GM10248 (cell line): Measurements from ENCODE around the gene RPA1.

Experiments used
- CTCF ChIA-PET: fragments of 300-600 bp; sonication (Branson Sonifier 250); formaldehyde crosslinking; extraction: SDS; loops from one replicate; lab custom pipeline; 2021; ENCODE audit warnings: antibody characterized with exemption; lab: Yijun Ruan, JAX
- POLR2A ChIA-PET: fragments of 350-650 bp; sonication (Branson Sonifier 250); formaldehyde crosslinking; extraction: SDS; loops from one replicate; lab custom pipeline; 2020; ENCODE audit warnings: antibody characterized with exemption; lab: Yijun Ruan, JAX
- DNase-seq: peaks from one replicate; pipeline ENCODE4 v3.0.0; 2012; ENCODE audit errors: extremely low spot score
- TF ChIP-seq, protein P1 (sequence below): IDR thresholded peaks from 2 replicates; pipeline ENCODE4 v1.5.1; 2012; ENCODE audit warnings: mild to moderate bottlenecking, low read depth; ENCODE audit errors: extremely low read depth, missing control alignments, control extremely low read depth

RPA1 gene

DNA sequence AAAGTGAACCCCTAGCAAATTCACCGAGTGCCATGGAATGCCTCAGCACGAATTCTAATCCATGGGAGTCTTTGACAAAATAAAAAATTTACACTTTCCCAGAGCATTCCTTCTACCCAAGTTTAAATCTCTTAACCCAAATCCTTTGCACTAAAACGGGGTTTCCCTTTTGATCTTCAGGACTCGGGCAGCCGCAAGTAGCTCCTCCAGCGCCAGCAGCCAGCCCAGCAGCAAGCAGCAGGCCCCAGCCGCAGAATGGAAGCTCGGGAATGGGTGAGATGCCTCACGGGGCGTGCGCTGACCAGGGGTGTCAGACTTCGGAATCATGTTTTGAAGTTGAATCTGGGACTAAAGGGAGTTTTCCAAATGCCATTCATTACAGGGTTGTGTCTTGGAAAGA, 42.4 kb downstream of the RPA1 start:
- ChIA-PET POLR2A (no interaction called here), CTCF (interaction anchor here (1.7 kb wide), 1 partner anchor 10 kb away, joined by 3 read pairs; no protein-coding TSS in a partner anchor)
- TF ChIP-seq, protein P1, sequence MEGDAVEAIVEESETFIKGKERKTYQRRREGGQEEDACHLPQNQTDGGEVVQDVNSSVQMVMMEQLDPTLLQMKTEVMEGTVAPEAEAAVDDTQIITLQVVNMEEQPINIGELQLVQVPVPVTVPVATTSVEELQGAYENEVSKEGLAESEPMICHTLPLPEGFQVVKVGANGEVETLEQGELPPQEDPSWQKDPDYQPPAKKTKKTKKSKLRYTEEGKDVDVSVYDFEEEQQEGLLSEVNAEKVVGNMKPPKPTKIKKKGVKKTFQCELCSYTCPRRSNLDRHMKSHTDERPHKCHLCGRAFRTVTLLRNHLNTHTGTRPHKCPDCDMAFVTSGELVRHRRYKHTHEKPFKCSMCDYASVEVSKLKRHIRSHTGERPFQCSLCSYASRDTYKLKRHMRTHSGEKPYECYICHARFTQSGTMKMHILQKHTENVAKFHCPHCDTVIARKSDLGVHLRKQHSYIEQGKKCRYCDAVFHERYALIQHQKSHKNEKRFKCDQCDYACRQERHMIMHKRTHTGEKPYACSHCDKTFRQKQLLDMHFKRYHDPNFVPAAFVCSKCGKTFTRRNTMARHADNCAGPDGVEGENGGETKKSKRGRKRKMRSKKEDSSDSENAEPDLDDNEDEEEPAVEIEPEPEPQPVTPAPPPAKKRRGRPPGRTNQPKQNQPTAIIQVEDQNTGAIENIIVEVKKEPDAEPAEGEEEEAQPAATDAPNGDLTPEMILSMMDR, result no peak
- DNase-seq, result no peak

DNA sequence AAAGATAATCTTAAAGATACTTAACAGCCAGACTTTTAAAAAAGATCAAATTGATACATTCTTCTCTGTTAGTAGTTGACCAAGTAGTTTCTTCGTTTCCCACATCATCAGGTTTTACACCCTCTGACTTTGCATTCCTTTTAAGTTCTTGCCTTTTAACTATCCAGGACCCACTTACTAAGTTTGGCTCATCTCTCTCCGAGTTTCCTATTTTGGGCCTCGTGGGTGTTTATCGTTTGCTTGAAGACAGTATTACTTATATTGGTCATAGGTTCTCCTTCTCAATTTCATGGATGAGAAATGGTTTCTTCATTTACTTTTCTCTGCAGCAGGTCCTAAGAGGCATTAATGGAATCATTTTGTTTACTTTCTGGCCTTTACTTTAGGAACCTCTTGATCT, 43.2 kb downstream of the RPA1 start:
- ChIA-PET POLR2A (no interaction called here), CTCF (no interaction called here)
- peak; percentile 50 for DNase-seq
- TF ChIP-seq, protein P1, result no peak

DNA sequence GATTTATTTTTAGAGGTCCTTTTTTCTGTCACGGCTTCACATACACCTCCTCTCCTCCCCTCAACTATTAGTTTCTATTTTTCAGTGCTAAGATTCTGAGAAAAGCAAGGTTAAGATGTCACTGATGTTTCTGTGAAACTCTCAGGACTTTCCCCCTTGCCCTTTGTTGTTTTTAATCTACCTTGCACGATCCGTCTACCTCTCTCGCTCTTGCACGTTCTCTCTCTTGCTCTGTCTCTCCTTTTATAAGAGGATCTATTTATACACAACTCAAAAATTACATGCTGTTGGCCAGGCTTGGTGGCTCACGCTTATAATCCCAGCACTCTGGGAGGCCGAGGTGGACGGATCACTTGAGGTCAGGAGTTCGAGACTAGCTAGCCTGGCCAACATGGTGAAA, 43.6 kb downstream of the RPA1 start:
- ChIA-PET POLR2A (no interaction called here), CTCF (interaction anchor here (1.3 kb wide), 2 partner anchors 9 to 152 kb away, joined by 3 to 5 read pairs; no protein-coding TSS in a partner anchor)
- DNase-seq, result peak; percentile 60
- TF ChIP-seq, protein P1, result no peak

DNA sequence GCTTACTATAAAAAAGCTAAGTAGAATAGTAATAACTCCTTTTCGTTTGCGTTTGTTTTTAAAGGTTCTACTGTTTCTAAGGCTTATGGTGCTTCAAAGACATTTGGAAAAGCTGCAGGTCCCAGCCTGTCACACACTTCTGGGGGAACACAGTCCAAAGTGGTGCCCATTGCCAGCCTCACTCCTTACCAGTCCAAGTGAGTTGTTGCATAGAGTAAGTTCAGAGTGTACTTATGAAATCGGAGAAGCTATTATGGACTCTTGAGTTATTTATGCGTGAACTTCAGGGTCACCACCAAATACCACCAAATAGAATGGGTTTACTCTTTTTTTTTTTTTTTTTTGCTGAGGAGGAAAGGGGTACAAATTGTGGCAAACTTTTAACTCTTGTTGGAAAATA, 45.8 kb downstream of the RPA1 start:
- no peak for DNase-seq
- TF ChIP-seq, protein P1, result no peak
- ChIA-PET POLR2A (no interaction called here), CTCF (interaction anchor here (1.0 kb wide), 1 partner anchor 20 kb away, joined by 3 read pairs; no protein-coding TSS in a partner anchor)

DNA sequence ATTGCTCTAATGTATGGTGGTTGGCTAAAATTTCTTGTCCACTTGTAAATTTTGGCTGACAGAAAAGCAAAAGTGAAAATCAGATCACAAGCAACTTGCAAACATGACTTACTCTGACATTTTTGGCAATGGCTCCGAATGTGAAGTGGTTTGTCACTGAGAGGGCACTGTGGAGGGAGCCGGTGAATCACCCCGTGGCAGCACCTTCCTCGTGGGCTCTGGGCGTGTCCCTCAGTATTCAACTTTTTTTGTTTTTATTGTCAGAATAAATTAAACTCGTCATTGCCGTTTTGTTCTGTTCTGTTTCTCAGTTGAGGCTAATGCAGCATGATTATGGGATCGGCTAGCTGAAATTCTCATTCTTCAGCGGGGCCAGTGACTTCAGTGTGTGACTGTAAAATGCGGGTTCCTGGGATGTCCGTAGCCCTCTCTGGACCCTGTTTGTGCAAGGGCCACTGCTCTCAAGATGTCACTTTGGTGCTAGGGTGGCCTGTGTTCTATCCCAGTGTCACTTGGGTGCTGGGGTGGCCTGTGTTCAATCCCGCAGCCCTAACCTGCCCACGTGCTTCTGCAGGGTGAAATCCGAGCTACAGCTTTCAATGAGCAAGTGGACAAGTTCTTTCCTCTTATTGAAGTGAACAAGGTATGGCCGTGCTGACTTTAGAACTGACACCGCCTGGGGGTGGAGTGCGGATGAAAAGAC, 48.8 kb downstream of the RPA1 start:
- ChIA-PET CTCF (interaction anchor here (1.3 to 1.4 kb wide), 2 partner anchors 14 to 538 kb away, joined by 3 to 4 read pairs; no protein-coding TSS in a partner anchor), POLR2A (no interaction called here)
- TF ChIP-seq, protein P1, result no peak
- no peak for DNase-seq

DNA sequence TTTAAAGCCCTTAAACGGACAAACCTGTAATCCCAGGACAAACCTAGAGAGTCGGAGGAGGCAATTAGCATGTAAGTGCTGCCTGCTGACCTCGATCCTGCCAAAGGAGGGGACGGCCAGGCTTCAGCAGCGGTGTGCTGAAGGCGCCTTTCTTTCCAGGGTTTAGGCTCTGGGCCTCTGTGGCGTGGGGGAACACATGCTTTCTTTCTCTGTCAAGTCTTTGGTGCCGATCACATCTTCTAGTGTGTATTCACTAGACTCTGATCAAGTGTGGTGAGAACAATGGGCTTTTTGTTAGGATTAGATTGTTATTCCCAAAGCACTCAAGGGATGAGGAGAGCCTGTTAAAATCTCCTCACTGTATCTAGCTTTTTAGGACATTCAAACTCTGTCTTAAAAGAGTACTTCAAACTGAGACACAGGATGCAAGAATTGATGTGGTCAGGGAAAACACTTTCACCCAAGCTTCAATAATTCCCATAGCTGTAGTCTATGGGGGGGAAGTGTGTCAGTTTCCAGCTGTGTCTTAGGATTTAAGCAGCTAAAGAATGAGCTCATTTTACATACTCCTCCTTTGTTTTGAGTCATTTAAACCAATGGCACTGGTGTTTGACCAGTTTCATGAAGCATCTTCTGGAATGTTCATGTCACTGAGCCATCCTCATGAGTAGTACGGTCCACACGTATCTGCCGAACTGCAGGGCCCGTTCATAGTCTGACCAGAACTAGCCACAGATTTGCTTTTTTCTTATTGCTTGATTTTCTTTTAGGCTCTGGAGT, 51.2 kb downstream of the RPA1 start:
- ChIA-PET CTCF (interaction anchor here (1.1 to 2.2 kb wide), 6 partner anchors 10 to 160 kb away, joined by 3 to 9 read pairs (median 7); no protein-coding TSS in a partner anchor), POLR2A (no interaction called here)
- TF ChIP-seq, protein P1, result no peak
- DNase-seq, result no peak
